Osteoblast (primary cell): Measurements from ENCODE around the gene HHATL. TPM values are rescaled to one million over a fixed set of nuclear protein-coding genes. Genes with fewer than 3 reads are reported as not detected.

Experiments
- DNase-seq: peaks from one replicate; pipeline ENCODE4 v3.0.0; 2011; ENCODE audit warnings: low spot score, mixed read lengths; ENCODE audit not compliant: insufficient read length; ENCODE audit errors: missing footprints
- H2AFZ ChIP-seq: 2 replicates; pipeline ENCODE4 v1.6.0; 2011; ENCODE audit warnings: mild to moderate bottlenecking, low read length
- H3K27ac ChIP-seq: 2 replicates; pipeline ENCODE4 v1.5.1; 2011; ENCODE audit warnings: mild to moderate bottlenecking, low read depth, low read length, moderate library complexity
- H3K27me3 ChIP-seq: 2 replicates; pipeline ENCODE4 v1.6.0; 2012; ENCODE audit warnings: mild to moderate bottlenecking, control low read depth, inconsistent platforms, low read length, moderate library complexity; ENCODE audit not compliant: insufficient read depth
- H3K36me3 ChIP-seq: 2 replicates; pipeline ENCODE4 v1.5.1; 2011; ENCODE audit warnings: mild to moderate bottlenecking, low read length, control low read depth, moderate library complexity; ENCODE audit not compliant: insufficient read depth
- H3K4me1 ChIP-seq: 2 replicates; pipeline ENCODE4 v1.5.1; 2011; ENCODE audit warnings: mild to moderate bottlenecking, low read length, control low read depth, moderate library complexity; ENCODE audit not compliant: insufficient read depth
- H3K4me2 ChIP-seq: 2 replicates; pipeline ENCODE4 v1.6.0; 2011; ENCODE audit warnings: mild to moderate bottlenecking, low read length; ENCODE audit not compliant: insufficient read depth
- H3K4me3 ChIP-seq: fragments of 200-600 bp; sonication (generic); 3 replicates; pipeline ENCODE4 v1.5.1; 2012; ENCODE audit warnings: mild to moderate bottlenecking, low read length, inconsistent platforms; ENCODE audit not compliant: insufficient read depth
- H3K79me2 ChIP-seq: 2 replicates; pipeline ENCODE4 v1.6.0; 2012; ENCODE audit warnings: mild to moderate bottlenecking, low read length, control low read depth, inconsistent platforms; ENCODE audit not compliant: insufficient read depth
- H3K9me3 ChIP-seq: 2 replicates; pipeline ENCODE4 v1.5.1; 2011; ENCODE audit warnings: low read depth, low read length, control low read depth
- H4K20me1 ChIP-seq: 2 replicates; pipeline ENCODE4 v1.6.0; 2012; ENCODE audit warnings: mild to moderate bottlenecking, low read length, control low read depth; ENCODE audit not compliant: insufficient read depth
- total RNA-seq: library from RNA; depleted of rRNA; stranded (reverse); fragments of >200 nt; gene quantifications from 2 replicates; pipeline ENCODE4 v1.2.3, GENCODE V29; 2012
- TF ChIP-seq, protein P1 (sequence below): IDR thresholded peaks from 2 replicates; pipeline ENCODE4 v1.5.1; 2011; ENCODE audit warnings: mild to moderate bottlenecking, low read depth, low read length, moderate library complexity; ENCODE audit errors: extremely low read depth

The HHATL gene
- total RNA-seq, 1 donor = not detected

DNA sequence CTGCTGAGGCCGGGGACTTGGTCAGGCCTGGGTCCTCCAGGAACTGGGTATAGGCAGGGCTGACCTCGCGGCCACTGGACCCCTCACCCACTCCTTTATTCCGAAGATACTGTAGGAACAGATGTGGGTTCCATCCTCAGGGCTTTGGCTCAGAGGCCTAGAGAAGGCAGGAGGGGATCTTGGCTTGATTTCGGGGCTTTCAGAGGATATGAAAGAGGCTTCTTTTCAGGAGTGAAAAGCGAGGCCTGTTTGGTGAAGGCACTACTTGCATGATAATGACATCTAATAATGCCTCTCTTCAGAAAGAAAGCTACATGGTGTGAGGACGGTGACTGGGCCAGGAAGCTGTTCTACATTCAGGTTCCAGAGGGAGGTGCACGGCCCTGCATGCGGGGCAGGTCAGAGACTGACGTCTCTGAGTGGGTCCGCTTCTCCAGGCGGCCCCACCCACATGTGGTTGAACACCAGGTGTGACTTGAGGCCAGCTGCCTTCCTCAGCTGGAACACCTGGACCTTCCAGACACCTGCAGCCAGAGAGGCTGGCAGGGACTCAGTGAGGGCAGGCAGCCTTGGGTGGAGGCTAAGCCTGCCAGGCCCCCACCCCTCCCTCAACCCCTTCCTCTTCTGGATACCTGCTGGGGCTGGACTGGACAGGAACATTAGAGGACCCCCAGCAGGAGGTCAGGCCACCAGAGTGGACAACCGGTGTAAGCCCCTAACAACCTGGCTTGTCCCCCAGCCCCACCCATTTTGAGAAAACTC lies 31.1 kb upstream of the HHATL start:
- H3K9me3 ChIP-seq = no peaks in the 10 kb centered on the region
- no peaks in the 10 kb centered on the region for H4K20me1 ChIP-seq
- H3K4me3 ChIP-seq = no peak overlapping the region
- TF ChIP-seq, protein P1, sequence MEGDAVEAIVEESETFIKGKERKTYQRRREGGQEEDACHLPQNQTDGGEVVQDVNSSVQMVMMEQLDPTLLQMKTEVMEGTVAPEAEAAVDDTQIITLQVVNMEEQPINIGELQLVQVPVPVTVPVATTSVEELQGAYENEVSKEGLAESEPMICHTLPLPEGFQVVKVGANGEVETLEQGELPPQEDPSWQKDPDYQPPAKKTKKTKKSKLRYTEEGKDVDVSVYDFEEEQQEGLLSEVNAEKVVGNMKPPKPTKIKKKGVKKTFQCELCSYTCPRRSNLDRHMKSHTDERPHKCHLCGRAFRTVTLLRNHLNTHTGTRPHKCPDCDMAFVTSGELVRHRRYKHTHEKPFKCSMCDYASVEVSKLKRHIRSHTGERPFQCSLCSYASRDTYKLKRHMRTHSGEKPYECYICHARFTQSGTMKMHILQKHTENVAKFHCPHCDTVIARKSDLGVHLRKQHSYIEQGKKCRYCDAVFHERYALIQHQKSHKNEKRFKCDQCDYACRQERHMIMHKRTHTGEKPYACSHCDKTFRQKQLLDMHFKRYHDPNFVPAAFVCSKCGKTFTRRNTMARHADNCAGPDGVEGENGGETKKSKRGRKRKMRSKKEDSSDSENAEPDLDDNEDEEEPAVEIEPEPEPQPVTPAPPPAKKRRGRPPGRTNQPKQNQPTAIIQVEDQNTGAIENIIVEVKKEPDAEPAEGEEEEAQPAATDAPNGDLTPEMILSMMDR = no peak
- no peaks in the 10 kb centered on the region for H3K36me3 ChIP-seq
- no peaks in the 10 kb centered on the region for H3K4me1 ChIP-seq
- H3K27me3 ChIP-seq = peaks cover 6% of the 10 kb centered on the region
- H3K79me2 ChIP-seq = no peaks in the 10 kb centered on the region
- H3K4me2 ChIP-seq = no peak overlapping the region
- no peak overlapping the region for H2AFZ ChIP-seq
- no peak overlapping the region for H3K27ac ChIP-seq
- no peak for DNase-seq

DNA sequence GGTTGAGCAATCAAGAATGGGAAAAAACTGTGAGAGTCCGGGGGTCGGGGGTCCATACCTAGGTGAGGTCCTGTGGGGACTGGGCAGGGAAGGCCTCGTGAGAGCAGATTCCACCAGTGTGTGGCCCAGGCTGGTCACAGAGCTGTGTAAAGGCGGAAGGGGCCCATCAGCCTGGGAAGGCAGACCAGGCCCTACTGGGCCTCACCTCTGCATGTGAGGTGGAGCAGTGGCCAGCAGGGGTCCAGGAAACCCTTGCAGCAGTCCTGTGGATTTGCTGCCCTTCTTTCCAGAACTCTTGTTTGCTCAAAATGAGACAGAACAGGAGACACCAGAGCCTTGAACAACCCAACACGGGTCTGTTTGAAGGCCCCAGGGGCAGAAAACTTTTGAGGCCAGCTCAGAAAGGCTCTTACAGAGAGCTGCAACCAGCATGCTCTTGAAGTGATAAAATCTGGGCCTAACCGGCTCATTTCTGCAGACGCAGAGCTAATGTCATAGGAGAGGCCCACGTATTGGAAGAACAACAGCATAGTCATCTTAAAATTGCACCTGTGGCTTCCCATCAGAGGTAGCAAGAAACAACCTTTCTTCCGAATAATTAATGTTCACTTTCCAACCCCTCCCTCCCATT lies 30.3 kb upstream of the HHATL start:
- Histone ChIP-seq H3K4me1 (no peaks in the 10 kb centered on the region), H3K9me3 (no peaks in the 10 kb centered on the region), H3K4me2 (no peak overlapping the region), H3K4me3 (no peak overlapping the region), H3K36me3 (no peaks in the 10 kb centered on the region), H3K27ac (no peak overlapping the region), H4K20me1 (no peaks in the 10 kb centered on the region), H3K79me2 (no peaks in the 10 kb centered on the region), H3K27me3 (peaks cover 6% of the 10 kb centered on the region), H2AFZ (no peak overlapping the region)
- TF ChIP-seq, protein P1 = peak; percentile 29
- peak; percentile 76 for DNase-seq

DNA sequence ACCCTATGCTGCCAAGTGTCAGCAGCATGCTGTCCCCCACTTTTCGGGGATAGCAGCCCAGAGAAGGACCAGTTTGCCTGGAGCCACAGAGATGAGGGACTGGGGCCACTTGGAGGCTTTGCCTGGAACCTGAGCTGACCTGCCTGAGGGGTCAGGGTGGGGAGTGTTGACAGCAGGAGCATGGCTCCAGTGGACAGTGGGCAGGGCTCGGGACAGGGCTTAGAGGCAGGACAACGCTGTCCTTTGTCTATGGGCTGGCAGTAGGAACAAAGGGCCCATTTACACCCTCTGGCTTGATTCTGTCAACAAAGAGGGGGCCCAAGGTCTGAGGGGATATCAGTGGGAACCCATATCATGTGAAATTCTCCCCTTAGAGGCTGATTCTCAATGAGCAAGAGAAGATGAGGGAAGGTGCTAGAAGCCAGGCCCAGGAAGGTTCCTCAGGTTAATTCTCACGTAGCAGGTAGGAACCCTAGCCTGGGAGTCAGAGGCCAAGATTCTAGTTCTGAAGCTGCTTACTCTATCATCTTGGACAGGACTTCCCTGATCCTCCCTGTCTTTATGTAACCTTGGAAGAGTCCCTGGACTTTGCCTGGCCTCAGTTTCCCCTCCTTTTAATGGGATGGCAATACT lies 29.7 kb upstream of the HHATL start:
- peaks cover 6% of the 10 kb centered on the region for H3K27me3 ChIP-seq
- no peak for DNase-seq
- no peak overlapping the region for H2AFZ ChIP-seq
- no peak overlapping the region for H3K4me2 ChIP-seq
- no peaks in the 10 kb centered on the region for H4K20me1 ChIP-seq
- no peaks in the 10 kb centered on the region for H3K79me2 ChIP-seq
- no peak overlapping the region for H3K27ac ChIP-seq
- H3K9me3 ChIP-seq = no peaks in the 10 kb centered on the region
- H3K4me3 ChIP-seq = no peak overlapping the region
- H3K36me3 ChIP-seq = no peaks in the 10 kb centered on the region
- TF ChIP-seq, protein P1 = no peak
- H3K4me1 ChIP-seq = no peaks in the 10 kb centered on the region
